Esophagus squamous epithelium (tissue), 5 donors: ENCODE results near the gene KCTD18. TPM values are rescaled to one million over a fixed set of nuclear protein-coding genes. Genes with fewer than 3 reads are reported as not detected.

Experiments
- DNase-seq: peaks from one replicate; lab custom pipeline; 2025; lab: John Stamatoyannopoulos, UW
- H3K27ac ChIP-seq, 4 donors: fragments of 200-600 bp; sonication (generic); one replicate each; pipeline ENCODE4 v1.5.1; 2016 to 2019; ENCODE audit warnings: mild to moderate bottlenecking in 1 of 4
- H3K27me3 ChIP-seq, 4 donors: fragments of 200-600 bp; sonication (generic); 1 replicate in 3 of 4; 2 replicates in 1 of 4; pipeline versions ENCODE4 v1.5.1 to v1.6.0; 2017 to 2021; ENCODE audit warnings: antibody characterized with exemption in 1 of 4
- H3K36me3 ChIP-seq, 3 donors: fragments of 200-600 bp; sonication (generic); one replicate each; pipeline ENCODE4 v1.5.1; 2016 to 2019
- H3K4me1 ChIP-seq, 3 donors: fragments of 200-600 bp; sonication (generic); one replicate each; pipeline ENCODE4 v1.5.1; 2017 to 2019
- H3K4me3 ChIP-seq, 4 donors: fragments of 200-600 bp; sonication (generic); 1 replicate in 3 of 4; 2 replicates in 1 of 4; pipeline ENCODE4 v1.5.1; 2016 to 2019; ENCODE audit warnings: mild to moderate bottlenecking in 2 of 4, moderate library complexity in 1 of 4
- H3K9me3 ChIP-seq, 3 donors: fragments of 200-600 bp; sonication (generic); one replicate each; pipeline ENCODE4 v1.5.1; 2016 to 2019
- POLR2A ChIP-seq, 4 donors: fragments of 450-650 bp; IDR thresholded peaks; one replicate each; pipeline ENCODE4 v1.6.1; 2017; ENCODE audit warnings: antibody characterized with exemption in 4 of 4, mild to moderate bottlenecking in 4 of 4, moderate library complexity in 3 of 4
- WGBS, 2 donors: methylation state at CpG; one replicate each; pipeline ENCODE4 v1.1.5; 2018; 5-methylcytosine and 5-hydroxymethylcytosine counted together
- intact Hi-C: fragments of 100-400 bp; cut with DNase I; formaldehyde crosslinking; loops from one replicate; pipeline ENCODE4 v1.15.0; 2022
- total RNA-seq, 4 donors: library from RNA; depleted of rRNA; stranded (reverse); fragments of >200 nt; gene quantifications; one replicate each; pipeline ENCODE4 v1.1.0, GENCODE V29; 2016
- TF ChIP-seq, protein P1 (sequence below), 6 experiments: fragments of 450-650 bp in 4 of 6; fragments of 200-600 bp in 2 of 6; sonication (generic) in 2 of 6; IDR thresholded peaks; one replicate each; pipeline ENCODE4 v1.5.1; 2016 to 2019; ENCODE audit warnings: antibody characterized with exemption in 6 of 6, mild to moderate bottlenecking in 4 of 6, moderate library complexity in 4 of 6
- donor health status: DM: yes; HTN: yes; CAD: no.

Gene KCTD18
- total RNA-seq, 4 donors from 2014 or later: 6.9 to 19.5 (median 13.9) TPM

DNA sequence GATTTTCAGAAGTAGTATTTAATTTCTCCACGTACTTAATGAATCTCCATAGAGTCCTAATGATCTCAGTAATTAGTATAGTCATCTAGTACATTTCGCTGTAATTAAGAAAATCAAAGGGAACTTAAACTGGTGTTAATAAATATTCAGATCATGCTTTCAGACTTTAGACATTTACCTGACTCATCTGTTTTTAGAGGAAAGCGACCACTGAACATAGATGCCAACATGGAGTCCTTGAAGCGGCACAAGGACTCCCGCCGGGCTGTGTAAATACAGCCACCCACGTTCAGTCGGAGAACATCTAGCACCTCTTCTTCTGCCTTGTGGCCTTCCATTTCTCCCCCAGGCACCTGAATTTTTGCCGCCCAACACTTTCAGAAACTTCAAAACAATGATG, 3.2 kb downstream of the KCTD18 start:
- Histone ChIP-seq H3K27ac (no peak overlapping the region), H3K4me1 (peaks cover 0 to 22% (median 4%) of the 10 kb centered on the region in 3 donors), H3K36me3 (peaks cover 0 to 45% (median 0%) of the 10 kb centered on the region in 3 donors), H3K27me3 (no peaks in the 10 kb centered on the region), H3K9me3 (no peaks in the 10 kb centered on the region), H3K4me3 (no peak overlapping the region)
- 88 to 91% methylated on average over 8 of the region's 9 CpGs for WGBS, 2 donors
- intact Hi-C loops: no loop called here
- no peak for TF ChIP-seq POLR2A (IDR thresholded peaks at IDR 0.05)
- TF ChIP-seq, protein P1, sequence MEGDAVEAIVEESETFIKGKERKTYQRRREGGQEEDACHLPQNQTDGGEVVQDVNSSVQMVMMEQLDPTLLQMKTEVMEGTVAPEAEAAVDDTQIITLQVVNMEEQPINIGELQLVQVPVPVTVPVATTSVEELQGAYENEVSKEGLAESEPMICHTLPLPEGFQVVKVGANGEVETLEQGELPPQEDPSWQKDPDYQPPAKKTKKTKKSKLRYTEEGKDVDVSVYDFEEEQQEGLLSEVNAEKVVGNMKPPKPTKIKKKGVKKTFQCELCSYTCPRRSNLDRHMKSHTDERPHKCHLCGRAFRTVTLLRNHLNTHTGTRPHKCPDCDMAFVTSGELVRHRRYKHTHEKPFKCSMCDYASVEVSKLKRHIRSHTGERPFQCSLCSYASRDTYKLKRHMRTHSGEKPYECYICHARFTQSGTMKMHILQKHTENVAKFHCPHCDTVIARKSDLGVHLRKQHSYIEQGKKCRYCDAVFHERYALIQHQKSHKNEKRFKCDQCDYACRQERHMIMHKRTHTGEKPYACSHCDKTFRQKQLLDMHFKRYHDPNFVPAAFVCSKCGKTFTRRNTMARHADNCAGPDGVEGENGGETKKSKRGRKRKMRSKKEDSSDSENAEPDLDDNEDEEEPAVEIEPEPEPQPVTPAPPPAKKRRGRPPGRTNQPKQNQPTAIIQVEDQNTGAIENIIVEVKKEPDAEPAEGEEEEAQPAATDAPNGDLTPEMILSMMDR (IDR thresholded peaks at IDR 0.05): no peak
- no peak for DNase-seq

DNA sequence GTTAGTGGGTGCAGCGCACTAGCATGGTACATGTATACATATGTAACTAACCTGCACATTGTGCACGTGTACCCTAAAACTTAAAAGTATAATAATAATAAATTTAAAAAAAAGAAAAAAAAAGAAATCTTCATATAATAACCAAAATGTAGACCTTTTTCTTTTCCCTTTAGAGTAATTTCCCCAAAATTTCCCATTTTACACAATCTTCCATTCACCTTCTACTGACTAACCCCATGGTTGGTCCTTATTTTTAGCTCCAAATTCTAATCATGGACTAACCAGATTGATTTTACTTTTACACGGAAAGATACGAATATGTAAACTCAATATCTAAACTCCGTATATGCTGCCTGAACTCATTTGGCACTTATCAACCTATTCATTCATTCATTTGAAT, 7.7 kb downstream of the KCTD18 start:
- no peaks in the 10 kb centered on the region for H3K4me1 ChIP-seq
- 93 to 96% methylated on average over 4 to 5 of the region's 5 CpGs for WGBS, 2 donors
- TF ChIP-seq, protein P1 (IDR thresholded peaks at IDR 0.05): no peak
- TF ChIP-seq POLR2A (IDR thresholded peaks at IDR 0.05): no peak
- DNase-seq: no peak
- no peaks in the 10 kb centered on the region for H3K9me3 ChIP-seq
- no peak overlapping the region for H3K4me3 ChIP-seq
- H3K27ac ChIP-seq: no peak overlapping the region
- intact Hi-C loops: no loop called here
- H3K36me3 ChIP-seq: peaks cover 0 to 66% (median 0%) of the 10 kb centered on the region in 3 donors
- H3K27me3 ChIP-seq: no peaks in the 10 kb centered on the region

DNA sequence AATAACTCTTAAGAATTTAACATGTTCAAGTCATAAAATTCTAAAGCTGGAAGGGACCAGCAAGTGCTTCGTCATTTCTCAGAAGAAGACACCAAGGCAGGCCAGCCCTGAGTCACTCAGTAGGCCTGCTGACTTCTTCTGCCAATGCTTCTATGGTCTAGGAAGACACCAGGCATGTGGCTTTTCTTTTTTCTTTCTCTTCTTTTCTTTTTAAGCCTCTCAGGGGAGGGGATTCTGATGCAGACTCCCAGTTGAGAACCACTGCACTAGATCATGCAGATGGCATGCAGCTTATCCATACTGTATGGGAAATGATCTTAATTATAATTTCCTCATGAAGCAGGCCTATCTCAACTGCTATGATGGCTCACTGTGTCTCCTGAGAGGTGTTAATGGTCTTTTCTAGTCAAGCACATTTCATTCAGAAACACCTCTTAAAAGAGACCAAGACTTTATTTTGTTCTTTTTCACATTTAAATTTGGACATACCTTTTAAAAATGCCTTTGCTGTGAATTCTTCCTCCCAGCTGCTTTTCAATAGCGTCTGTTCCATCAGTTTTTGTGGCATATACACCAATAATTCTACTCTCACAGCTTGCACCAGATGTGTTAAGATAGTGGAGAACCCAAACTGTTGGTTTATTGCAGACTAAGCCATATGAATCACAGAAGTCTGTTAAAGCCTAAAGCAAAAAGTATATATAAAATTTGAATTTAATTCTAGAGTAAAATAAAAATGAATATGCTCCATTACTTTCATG, 11.3 kb downstream of the KCTD18 start:
- TF ChIP-seq, protein P1 (IDR thresholded peaks at IDR 0.05): no peak
- no peak for TF ChIP-seq POLR2A (IDR thresholded peaks at IDR 0.05)
- H3K4me1 ChIP-seq: no peaks in the 10 kb centered on the region
- peaks cover 0 to 73% (median under 1%) of the 10 kb centered on the region in 3 donors for H3K36me3 ChIP-seq
- no peaks in the 10 kb centered on the region for H3K27me3 ChIP-seq
- WGBS, 2 donors: 82 to 87% methylated on average over 2 of the region's 2 CpGs
- no peak overlapping the region for H3K27ac ChIP-seq
- H3K9me3 ChIP-seq: no peaks in the 10 kb centered on the region
- no peak for DNase-seq
- intact Hi-C loops: no loop called here
- no peak overlapping the region for H3K4me3 ChIP-seq

DNA sequence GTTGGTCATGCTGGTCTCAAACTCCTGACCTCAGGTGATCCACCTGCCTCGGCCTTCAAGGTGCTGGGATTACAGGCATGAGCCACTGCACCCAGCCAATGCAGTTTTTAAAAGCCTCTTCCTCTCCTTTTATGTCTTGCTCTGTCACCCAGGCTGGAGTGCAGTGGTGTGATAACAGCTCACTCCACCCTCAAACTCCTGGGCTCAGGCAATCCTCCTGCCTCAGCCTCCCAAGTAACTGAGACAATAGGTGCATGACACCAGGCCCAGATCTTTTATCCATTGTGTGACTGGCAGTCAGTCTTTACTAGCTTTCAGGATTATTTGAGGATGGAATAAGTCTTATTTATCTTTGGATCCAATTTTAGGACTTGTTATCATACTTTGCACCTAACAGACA, 13.2 kb downstream of the KCTD18 start:
- TF ChIP-seq POLR2A (IDR thresholded peaks at IDR 0.05): no peak
- TF ChIP-seq, protein P1 (IDR thresholded peaks at IDR 0.05): no peak
- no peak overlapping the region for H3K27ac ChIP-seq
- no peaks in the 10 kb centered on the region for H3K9me3 ChIP-seq
- intact Hi-C loops: no loop called here
- 88 to 100% methylated on average over 1 of the region's 1 CpG for WGBS, 2 donors
- H3K4me3 ChIP-seq: no peak overlapping the region
- H3K36me3 ChIP-seq: peaks cover 0 to 75% (median 10%) of the 10 kb centered on the region in 3 donors
- no peaks in the 10 kb centered on the region for H3K27me3 ChIP-seq
- no peak for DNase-seq
- no peaks in the 10 kb centered on the region for H3K4me1 ChIP-seq

DNA sequence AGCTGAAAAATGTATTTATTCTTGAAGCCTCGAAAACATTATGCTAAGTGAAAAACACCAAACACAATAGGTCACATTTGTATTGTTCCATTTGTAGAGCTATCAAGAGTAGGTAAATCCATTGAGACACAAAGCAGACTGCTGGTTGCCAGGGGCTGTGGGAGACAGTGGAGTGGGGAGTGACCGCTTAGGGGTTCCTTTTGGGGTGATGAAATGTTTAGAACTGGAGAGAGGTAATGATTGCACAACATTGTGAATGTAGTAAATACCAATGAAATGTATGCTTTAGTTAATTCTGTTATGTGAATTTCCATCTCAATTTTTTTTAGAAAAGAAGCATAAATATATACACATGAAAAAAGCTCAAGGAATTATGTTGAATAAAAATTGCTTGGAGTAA, 15.8 kb downstream of the KCTD18 start:
- intact Hi-C loops: no loop called here
- TF ChIP-seq, protein P1 (IDR thresholded peaks at IDR 0.05): no peak
- no peak for TF ChIP-seq POLR2A (IDR thresholded peaks at IDR 0.05)
- Histone ChIP-seq H3K4me1 (no peaks in the 10 kb centered on the region), H3K9me3 (no peaks in the 10 kb centered on the region), H3K4me3 (no peak overlapping the region), H3K27me3 (no peaks in the 10 kb centered on the region), H3K27ac (no peak overlapping the region), H3K36me3 (peaks cover 0 to 99% (median 19%) of the 10 kb centered on the region in 3 donors)
- no peak for DNase-seq
- 62 to 91% methylated on average over 2 of the region's 2 CpGs for WGBS, 2 donors
